Peyer's patch (tissue), 4 donors: Measurements from ENCODE around the gene LRRTM2. TPM values are rescaled to one million over a fixed set of nuclear protein-coding genes. Genes with fewer than 3 reads are reported as not detected.

Experiments used
- DNase-seq, 3 donors: peaks; one replicate each; pipeline ENCODE4 v3.0.0-alpha.2; 2017 to 2019
- H3K27ac ChIP-seq, 4 donors: fragments of 200-600 bp; sonication (generic); one replicate each; pipeline ENCODE4 v1.5.1; 2016 to 2019
- H3K27me3 ChIP-seq, 2 donors: fragments of 200-600 bp; sonication (generic); one replicate each; pipeline ENCODE4 v1.5.1; 2019
- H3K36me3 ChIP-seq, 3 donors: fragments of 200-600 bp; sonication (generic); one replicate each; pipeline ENCODE4 v1.5.1; 2016 to 2019
- H3K4me1 ChIP-seq, 4 donors: fragments of 200-600 bp; sonication (generic); one replicate each; pipeline ENCODE4 v1.5.1; 2016 to 2019
- H3K4me3 ChIP-seq, 4 donors: fragments of 200-600 bp; sonication (generic); 1 replicate in 3 of 4; 2 replicates in 1 of 4; pipeline ENCODE4 v1.5.1; 2016 to 2019; ENCODE audit warnings: mild to moderate bottlenecking in 1 of 4
- H3K9me3 ChIP-seq, 4 donors: fragments of 200-600 bp; sonication (generic); one replicate each; pipeline ENCODE4 v1.5.1; 2016 to 2019; ENCODE audit warnings: mild to moderate bottlenecking in 1 of 4
- CTCF ChIP-seq, 6 experiments: fragments of 450-650 bp in 4 of 6; fragments of 200-600 bp in 2 of 6; sonication (generic) in 1 of 6; IDR thresholded peaks; one replicate each; pipeline ENCODE4 v1.5.1; 2017 to 2019; ENCODE audit warnings: antibody characterized with exemption in 6 of 6, mild to moderate bottlenecking in 3 of 6, moderate library complexity in 1 of 6
- POLR2A ChIP-seq, 2 donors: fragments of 450-650 bp; IDR thresholded peaks; one replicate each; pipeline ENCODE4 v1.5.1; 2017; ENCODE audit warnings: antibody characterized with exemption in 2 of 2, mild to moderate bottlenecking in 2 of 2, moderate library complexity in 2 of 2
- total RNA-seq, 4 donors: library from RNA; depleted of rRNA; stranded (reverse); fragments of >200 nt; gene quantifications; one replicate each; pipeline ENCODE4 v1.1.0, GENCODE V29; 2016

The LRRTM2 gene
- total RNA-seq, 4 donors from 2014 or later, result 4.1 TPM; not detected in 3

- H3K27me3 ChIP-seq, result no peaks in the 10 kb centered on the region
- no peaks in the 10 kb centered on the region for H3K9me3 ChIP-seq
- DNase-seq, result no peak
- no peak overlapping the region for H3K4me3 ChIP-seq
- H3K36me3 ChIP-seq, result no peaks in the 10 kb centered on the region
- TF ChIP-seq POLR2A (IDR thresholded peaks at IDR 0.05) (no peak), CTCF (IDR thresholded peaks at IDR 0.05) (no peak)
- no peaks in the 10 kb centered on the region for H3K4me1 ChIP-seq
- no peak overlapping the region for H3K27ac ChIP-seq
Measured at GRCh38 chr5:138869763-138870500, 5.2 kb downstream of the LRRTM2 start.

- Histone ChIP-seq H3K4me1 (no peaks in the 10 kb centered on the region), H3K36me3 (no peaks in the 10 kb centered on the region), H3K27ac (no peak overlapping the region), H3K9me3 (peaks cover 0 to 2% (median 0%) of the 10 kb centered on the region in 4 donors), H3K27me3 (no peaks in the 10 kb centered on the region), H3K4me3 (no peak overlapping the region)
- TF ChIP-seq POLR2A (IDR thresholded peaks at IDR 0.05) (no peak), CTCF (IDR thresholded peaks at IDR 0.05) (no peak)
- DNase-seq, result no peak
Measured at GRCh38 chr5:138869038-138869437, 6.1 kb downstream of the LRRTM2 start.

GRCh38 chr5:138867011-138867410 is 8.1 kb downstream of the LRRTM2 start:
- TF ChIP-seq CTCF (IDR thresholded peaks at IDR 0.05) (no peak), POLR2A (IDR thresholded peaks at IDR 0.05) (no peak)
- H3K36me3 ChIP-seq, result peaks cover 0 to 12% (median 0%) of the 10 kb centered on the region in 3 donors
- no peak overlapping the region for H3K4me3 ChIP-seq
- no peaks in the 10 kb centered on the region for H3K4me1 ChIP-seq
- H3K27me3 ChIP-seq, result no peaks in the 10 kb centered on the region
- H3K9me3 ChIP-seq, result peaks cover 0 to 18% (median 0%) of the 10 kb centered on the region in 4 donors
- DNase-seq, result no peak
- H3K27ac ChIP-seq, result no peak overlapping the region

GRCh38 chr5:138853132-138853531 is 22.0 kb downstream of the LRRTM2 start:
- TF ChIP-seq CTCF (IDR thresholded peaks at IDR 0.05) (no peak), POLR2A (IDR thresholded peaks at IDR 0.05) (no peak)

GRCh38 chr5:138850865-138851435 is 24.2 kb downstream of the LRRTM2 start:
- DNase-seq, result no peak
- H3K9me3 ChIP-seq, result no peaks in the 10 kb centered on the region
- no peaks in the 10 kb centered on the region for H3K4me1 ChIP-seq
- no peaks in the 10 kb centered on the region for H3K27me3 ChIP-seq
- H3K27ac ChIP-seq, result no peak overlapping the region
- TF ChIP-seq CTCF (IDR thresholded peaks at IDR 0.05), result no peak
- no peak for TF ChIP-seq POLR2A (IDR thresholded peaks at IDR 0.05)
- no peaks in the 10 kb centered on the region for H3K36me3 ChIP-seq
- no peak overlapping the region for H3K4me3 ChIP-seq

More at GRCh38 chr5:138853132-138853531, 22.0 kb downstream of the LRRTM2 start:
- H3K27me3 ChIP-seq, result no peaks in the 10 kb centered on the region
- no peak overlapping the region for H3K4me3 ChIP-seq
- no peak overlapping the region for H3K27ac ChIP-seq
- no peaks in the 10 kb centered on the region for H3K9me3 ChIP-seq
- no peaks in the 10 kb centered on the region for H3K36me3 ChIP-seq
- H3K4me1 ChIP-seq, result no peaks in the 10 kb centered on the region
- DNase-seq, result no peak
